ENCODE data around the gene SPECC1.
A peak's percentile ranks its signal among the peaks of the same experiment; 100 is the strongest.
"Not testable (repeated sequence)": the region's sequence is repeated elsewhere in the genome, so short reads cannot be mapped to it uniquely, and the experiment has no call there.

Gene SPECC1

GRCh38 chr17:20187049-20187448, 177.9 kb downstream of the SPECC1 start:
- peaks cover 0 to 63% (median 11%) of the 10 kb centered on the region in 4 donors for H3K4me1 ChIP-seq
- H3K27me3 ChIP-seq = no peaks in the 10 kb centered on the region
- TF ChIP-seq CTCF (IDR thresholded peaks at IDR 0.05) = no peak
- H3K27ac ChIP-seq = peak overlapping the region; percentile 8 to 40
- no peaks in the 10 kb centered on the region for H3K9me3 ChIP-seq
- no peak for DNase-seq
- intact Hi-C loops (cut with DNase I; ENCODE audit: low total_unique reads) = no loop called here
- no peaks in the 10 kb centered on the region for H3K36me3 ChIP-seq
- H3K4me3 ChIP-seq = no peak overlapping the region

- DNase-seq = no peak
- TF ChIP-seq CTCF (IDR thresholded peaks at IDR 0.05) = no peak
- no peaks in the 10 kb centered on the region for H3K9me3 ChIP-seq
- peaks cover 0 to 82% (median 23%) of the 10 kb centered on the region in 4 donors for H3K4me1 ChIP-seq
- intact Hi-C loops (cut with DNase I; ENCODE audit: low total_unique reads) = no loop called here
- no peaks in the 10 kb centered on the region for H3K27me3 ChIP-seq
- no peaks in the 10 kb centered on the region for H3K36me3 ChIP-seq
- peak overlapping the region; percentile 36 to 59 for H3K27ac ChIP-seq
- H3K4me3 ChIP-seq = no peak overlapping the region
Observed at GRCh38 chr17:20189302-20189701, 180.1 kb downstream of the SPECC1 start.

- Histone ChIP-seq H3K4me1 (peaks cover 0 to 78% (median 23%) of the 10 kb centered on the region in 4 donors), H3K27me3 (no peaks in the 10 kb centered on the region), H3K4me3 (no peak overlapping the region), H3K27ac (peak overlapping the region; percentile 5 to 59), H3K36me3 (no peaks in the 10 kb centered on the region), H3K9me3 (no peaks in the 10 kb centered on the region)
- TF ChIP-seq CTCF (IDR thresholded peaks at IDR 0.05) = no peak
- no peak for DNase-seq
- intact Hi-C loops (cut with DNase I; ENCODE audit: low total_unique reads) = no loop called here
Observed at GRCh38 chr17:20189979-20190378, 180.8 kb downstream of the SPECC1 start.

GRCh38 chr17:20190605-20191004, 181.4 kb downstream of the SPECC1 start:
- H3K4me3 ChIP-seq = no peak overlapping the region
- peaks cover 0 to 76% (median 23%) of the 10 kb centered on the region in 4 donors for H3K4me1 ChIP-seq
- no peak for DNase-seq
- H3K27ac ChIP-seq = peak overlapping the region; percentile 22 to 59
- no peaks in the 10 kb centered on the region for H3K9me3 ChIP-seq
- H3K36me3 ChIP-seq = no peaks in the 10 kb centered on the region
- intact Hi-C loops (cut with DNase I; ENCODE audit: low total_unique reads) = no loop called here
- no peaks in the 10 kb centered on the region for H3K27me3 ChIP-seq
- no peak for TF ChIP-seq CTCF (IDR thresholded peaks at IDR 0.05)

- H3K36me3 ChIP-seq = no peaks in the 10 kb centered on the region
- TF ChIP-seq CTCF (IDR thresholded peaks at IDR 0.05) = no peak
- H3K4me3 ChIP-seq = no peak overlapping the region
- H3K4me1 ChIP-seq = peaks cover 0 to 78% (median 23%) of the 10 kb centered on the region in 4 donors
- H3K27me3 ChIP-seq = no peaks in the 10 kb centered on the region
- DNase-seq = no peak
- no peaks in the 10 kb centered on the region for H3K9me3 ChIP-seq
- intact Hi-C loops (cut with DNase I; ENCODE audit: low total_unique reads) = no loop called here
- peak overlapping the region; percentile 22 to 59 for H3K27ac ChIP-seq
Observed at GRCh38 chr17:20191056-20191455, 181.9 kb downstream of the SPECC1 start.

GRCh38 chr17:20196286-20196685, 187.1 kb downstream of the SPECC1 start:
- intact Hi-C loops (cut with DNase I; ENCODE audit: low total_unique reads); H3K27me3 ChIP-seq; H3K4me3 ChIP-seq; DNase-seq; H3K9me3 ChIP-seq; H3K36me3 ChIP-seq: not testable (repeated sequence)
- Histone ChIP-seq H3K4me1 (peaks cover 0 to 61% (median 17%) of the 10 kb centered on the region in 4 donors), H3K27ac (peak overlapping the region in 1 of 2 donors; percentile 1)
